DND-41 (cell line): ENCODE results near the gene ESRP2.

Source experiments
- EZH2 ChIP-seq: IDR thresholded peaks from 3 replicates; pipeline ENCODE4 v1.6.1; 2012; ENCODE audit warnings: borderline replicate concordance, low read depth, mild to moderate bottlenecking, moderate library complexity, low read length, inconsistent platforms; ENCODE audit not compliant: severe bottlenecking
- TF ChIP-seq, protein P1 (sequence below): IDR thresholded peaks from 2 replicates; pipeline ENCODE4 v1.5.1; 2012; ENCODE audit warnings: borderline replicate concordance, low read length, moderate library complexity, mild to moderate bottlenecking; ENCODE audit not compliant: poor library complexity, severe bottlenecking; ENCODE audit errors: extremely low read depth

DNA sequence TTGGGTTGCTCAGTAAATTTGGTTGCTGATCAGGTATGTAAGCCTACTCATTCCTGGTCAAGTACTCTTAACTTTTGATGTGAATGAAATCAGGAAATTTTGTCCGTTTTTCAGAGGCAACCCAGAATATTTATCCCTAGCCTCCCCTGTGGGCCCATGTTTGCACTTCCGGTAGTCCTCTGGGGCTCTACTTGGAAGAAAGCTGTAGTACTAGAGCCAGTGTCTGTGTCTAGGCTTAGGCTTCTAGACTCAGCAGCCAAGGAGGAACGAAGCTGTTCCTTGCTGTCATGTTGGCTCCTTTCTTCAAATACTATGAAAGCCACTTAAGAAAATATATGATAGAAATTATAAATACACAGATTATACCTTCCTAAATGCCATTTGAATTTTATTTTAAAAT lies 21.2 kb downstream of the ESRP2 start:
- TF ChIP-seq, protein P1, sequence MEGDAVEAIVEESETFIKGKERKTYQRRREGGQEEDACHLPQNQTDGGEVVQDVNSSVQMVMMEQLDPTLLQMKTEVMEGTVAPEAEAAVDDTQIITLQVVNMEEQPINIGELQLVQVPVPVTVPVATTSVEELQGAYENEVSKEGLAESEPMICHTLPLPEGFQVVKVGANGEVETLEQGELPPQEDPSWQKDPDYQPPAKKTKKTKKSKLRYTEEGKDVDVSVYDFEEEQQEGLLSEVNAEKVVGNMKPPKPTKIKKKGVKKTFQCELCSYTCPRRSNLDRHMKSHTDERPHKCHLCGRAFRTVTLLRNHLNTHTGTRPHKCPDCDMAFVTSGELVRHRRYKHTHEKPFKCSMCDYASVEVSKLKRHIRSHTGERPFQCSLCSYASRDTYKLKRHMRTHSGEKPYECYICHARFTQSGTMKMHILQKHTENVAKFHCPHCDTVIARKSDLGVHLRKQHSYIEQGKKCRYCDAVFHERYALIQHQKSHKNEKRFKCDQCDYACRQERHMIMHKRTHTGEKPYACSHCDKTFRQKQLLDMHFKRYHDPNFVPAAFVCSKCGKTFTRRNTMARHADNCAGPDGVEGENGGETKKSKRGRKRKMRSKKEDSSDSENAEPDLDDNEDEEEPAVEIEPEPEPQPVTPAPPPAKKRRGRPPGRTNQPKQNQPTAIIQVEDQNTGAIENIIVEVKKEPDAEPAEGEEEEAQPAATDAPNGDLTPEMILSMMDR = no peak
- TF ChIP-seq EZH2 = no peak
